H1 (cell line): Measurements from ENCODE around the gene MRGPRE. TPM values are rescaled to one million over a fixed set of nuclear protein-coding genes. Genes with fewer than 3 reads are reported as not detected.

Source experiments
- CBX8 ChIP-seq: fragments of 300-800, 300-1000 bp; sonication (generic); IDR thresholded peaks from 2 replicates; pipeline ENCODE4 v1.7.1; 2016; ENCODE audit warnings: low read depth, low read length, borderline replicate concordance
- CEBPB ChIP-seq: IDR thresholded peaks from 2 replicates; pipeline ENCODE4 v1.6.1; 2012; ENCODE audit warnings: low read depth, low read length
- CHD2 ChIP-seq: IDR thresholded peaks from 2 replicates; pipeline ENCODE4 v1.6.1; 2012; ENCODE audit warnings: low read length, improper control_type of control experiment
- CTBP2 ChIP-seq: IDR thresholded peaks from 2 replicates; pipeline ENCODE4 v1.7.0; 2011; ENCODE audit warnings: borderline replicate concordance, mild to moderate bottlenecking, moderate library complexity, mixed read lengths, low read length; ENCODE audit not compliant: insufficient read depth, insufficient read length
- EGR1 ChIP-seq: IDR thresholded peaks from 2 replicates; pipeline ENCODE4 v1.6.1; 2011; ENCODE audit warnings: low read depth, low read length, borderline replicate concordance
- KDM4A ChIP-seq: IDR thresholded peaks from one replicate; pipeline ENCODE4 v1.7.1; 2012; ENCODE audit warnings: low read depth, mild to moderate bottlenecking, moderate library complexity, low read length, inconsistent platforms; ENCODE audit not compliant: severe bottlenecking
- polyA plus RNA-seq, 7 experiments: library from polyadenylated mRNA; depleted of rRNA in 3 of 7; stranded (reverse) in 5 of 7; unstranded in 2 of 7; fragments of >200 nt in 5 of 7; fragments of 200-250 nt in 2 of 7; gene quantifications; 1 replicate in 5 of 7; 2 replicates in 1 of 7; 4 replicates in 1 of 7; pipeline versions ENCODE4 v1.2.1 to v1.2.3, GENCODE V29; 2011 to 2013; ENCODE audit warnings: missing spikeins in 2 of 7, mixed read lengths in 2 of 7
- total RNA-seq: library from RNA; stranded (reverse); fragmentation: NEBNext Ultra II Directional; extraction: Animal tissue kit (Norgen Biotek cat#: 25700); gene quantifications from 2 replicates; pipeline ENCODE4 v1.2.1, GENCODE V29; 2021

Gene MRGPRE
- total and polyA plus RNA-seq, 2 of the 8 experiments (the other 6 are each of a cell fraction or from before 2014, with no cell fraction given) = not detected

- TF ChIP-seq CEBPB = no peak
- TF ChIP-seq KDM4A = no peak
- TF ChIP-seq CBX8 = no peak
- no peak for TF ChIP-seq CTBP2
- no peak for TF ChIP-seq CHD2
- no peak for TF ChIP-seq EGR1
Measured at GRCh38 chr11:3225826-3226750, 6.1 kb downstream of the MRGPRE start (continued).
